DMS114 treated with DMSO at 0.1 percent for 48 hours (cell line): Measurements from ENCODE around the gene PPP1R14C.

Experiments used
- DNase-seq: peaks from one replicate; lab custom pipeline; 2025; ENCODE audit not compliant: unreplicated experiment; lab: John Stamatoyannopoulos, UW

The PPP1R14C gene, protein sequence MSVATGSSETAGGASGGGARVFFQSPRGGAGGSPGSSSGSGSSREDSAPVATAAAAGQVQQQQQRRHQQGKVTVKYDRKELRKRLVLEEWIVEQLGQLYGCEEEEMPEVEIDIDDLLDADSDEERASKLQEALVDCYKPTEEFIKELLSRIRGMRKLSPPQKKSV

GRCh38 chr6:150142670-150143515, at the start of gene PPP1R14C:
TSS of gene PPP1R14C (plus strand) at chr6:150143044. CDS start at chr6:150143193, 149 bp downstream.
- DNase-seq: no peak

DNA sequence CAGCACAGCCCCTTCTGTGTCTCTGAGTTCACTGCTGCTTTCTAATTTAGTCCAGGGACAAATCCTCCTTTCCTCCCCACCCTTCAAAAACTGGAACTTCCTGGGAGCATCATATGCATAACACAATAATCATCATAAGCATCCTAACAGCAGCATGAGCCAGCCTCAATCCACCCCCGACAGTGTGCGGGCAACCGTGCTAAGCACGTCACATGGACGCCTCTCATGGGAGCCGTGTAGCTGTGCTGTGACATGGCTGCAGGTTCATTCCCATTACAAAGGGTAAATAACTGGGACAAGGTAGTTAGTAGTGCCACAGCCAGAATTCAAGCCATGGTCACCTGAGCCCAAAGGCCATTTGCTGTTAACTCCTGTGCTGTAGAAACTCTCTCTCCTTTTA, 49.4 kb upstream of the PPP1R14C start:
- DNase-seq: no peak

GRCh38 chr6:150098155-150098554, 44.7 kb upstream of the PPP1R14C start:
- DNase-seq: no peak

GRCh38 chr6:150099546-150099945, 43.3 kb upstream of the PPP1R14C start:
- DNase-seq: no peak

- DNase-seq: no peak
Measured at GRCh38 chr6:150099953-150100352, 42.9 kb upstream of the PPP1R14C start.

DNA sequence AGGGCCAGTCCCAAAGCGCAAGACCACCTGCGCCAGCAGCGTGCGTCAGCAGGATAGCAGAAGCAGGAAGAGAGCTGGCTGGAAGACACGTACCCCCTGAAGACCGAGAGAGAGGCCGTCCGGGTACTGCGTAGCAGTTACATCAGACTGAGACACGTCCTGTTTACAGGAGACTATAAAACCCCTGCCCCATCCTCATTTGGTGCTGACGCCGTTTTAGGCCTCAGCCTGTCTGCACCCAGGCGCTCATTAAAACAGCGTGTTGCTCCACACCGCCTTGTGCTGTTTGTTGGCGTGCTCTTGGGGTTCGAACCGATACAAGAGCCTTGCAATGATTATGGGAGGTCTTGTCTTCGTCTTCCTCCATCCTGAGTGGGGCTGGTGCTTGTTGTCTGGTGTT, 42.1 kb upstream of the PPP1R14C start:
- no peak for DNase-seq

DNA sequence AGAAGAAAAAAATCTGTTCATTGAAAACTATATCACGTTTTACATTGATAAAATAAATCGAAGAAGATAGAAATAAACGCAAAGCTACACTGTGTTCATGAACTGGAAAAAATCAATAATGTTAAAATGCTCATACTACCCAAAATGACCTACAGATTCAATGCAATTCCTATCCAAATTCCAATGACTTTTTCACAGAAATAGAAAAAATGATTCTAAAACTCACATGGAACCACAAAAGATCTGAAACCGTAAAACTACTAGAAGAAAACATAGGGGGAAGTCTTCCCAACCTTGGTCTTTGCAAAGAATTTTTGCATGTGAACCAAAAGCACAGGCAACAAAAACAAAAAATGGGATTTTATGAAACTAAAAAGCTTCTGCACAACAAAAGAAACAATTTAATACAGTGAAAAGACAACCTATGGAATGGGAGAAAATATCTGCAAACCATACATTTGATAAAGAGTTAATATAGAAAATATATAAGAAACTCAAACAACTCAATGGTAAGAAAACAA, 40.0 kb upstream of the PPP1R14C start:
- no peak for DNase-seq

- DNase-seq: no peak
Measured at GRCh38 chr6:150112233-150112632, 30.6 kb upstream of the PPP1R14C start.

DNA sequence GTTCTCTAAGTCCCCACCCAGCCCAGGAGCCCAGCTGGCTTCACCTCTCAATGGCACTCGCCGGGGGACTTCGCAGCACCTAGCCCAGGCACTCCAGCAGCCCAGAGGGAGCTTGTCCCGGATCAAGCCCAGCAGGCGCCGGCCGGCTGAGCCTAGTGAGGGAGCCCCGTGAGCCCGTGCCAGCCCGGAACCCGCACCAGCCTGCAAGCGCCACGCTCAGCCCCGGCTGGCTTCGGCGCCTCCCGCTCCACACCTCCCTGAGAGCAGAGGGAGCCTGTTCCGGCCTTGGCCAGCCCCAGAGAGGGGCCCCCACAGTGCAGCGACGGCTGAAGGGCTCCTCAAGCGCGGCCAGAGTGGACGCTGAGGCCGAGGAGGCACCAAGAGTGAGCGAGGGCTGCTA, 27.1 kb upstream of the PPP1R14C start:
- no peak for DNase-seq

- DNase-seq: no peak
Measured at GRCh38 chr6:150116200-150116800, 26.5 kb upstream of the PPP1R14C start.

DNA sequence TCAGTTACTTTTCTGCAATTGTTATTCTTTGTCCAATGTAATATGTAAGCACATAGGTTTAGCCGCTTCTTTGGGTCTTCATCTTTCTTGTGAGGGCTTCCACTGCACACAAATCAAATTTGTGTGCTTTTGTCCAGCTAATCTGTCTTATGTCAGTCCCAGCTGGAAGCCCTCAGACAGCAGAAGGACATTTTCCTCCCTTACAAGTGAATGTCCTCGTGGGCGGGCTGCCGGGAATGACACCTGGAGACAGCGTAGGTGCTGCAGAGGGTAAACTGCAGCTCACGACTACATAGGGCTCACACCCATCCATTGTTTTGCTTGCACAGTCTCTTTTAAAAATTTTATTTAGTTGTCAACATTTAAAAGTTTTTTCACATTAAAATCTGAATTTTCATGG, 24.6 kb upstream of the PPP1R14C start:
- DNase-seq: no peak

- DNase-seq: no peak
Measured at GRCh38 chr6:150118627-150119026, 24.2 kb upstream of the PPP1R14C start.

GRCh38 chr6:150119173-150119572, 23.7 kb upstream of the PPP1R14C start:
- no peak for DNase-seq

DNA sequence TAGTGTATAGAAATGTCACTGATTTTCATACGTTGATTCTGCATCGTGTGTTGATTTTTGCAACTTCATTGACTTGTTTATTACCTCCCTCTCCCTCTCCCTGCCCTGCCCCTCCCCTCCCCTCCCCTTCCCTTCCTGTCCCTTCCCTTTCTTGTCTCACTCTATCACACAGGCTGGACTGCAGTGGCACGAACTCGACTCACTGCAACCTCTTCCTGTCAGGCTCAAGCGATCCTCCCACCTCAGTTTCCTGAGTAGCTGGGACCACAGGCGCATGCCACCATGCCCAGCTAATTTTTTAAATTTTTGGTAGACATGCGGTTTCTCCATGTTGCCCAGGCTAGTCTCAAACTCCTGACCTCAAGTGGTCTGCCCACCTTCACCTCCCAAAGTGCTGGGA, 19.2 kb upstream of the PPP1R14C start:
- no peak for DNase-seq

- no peak for DNase-seq
Measured at GRCh38 chr6:150124235-150124634, 18.6 kb upstream of the PPP1R14C start.

DNA sequence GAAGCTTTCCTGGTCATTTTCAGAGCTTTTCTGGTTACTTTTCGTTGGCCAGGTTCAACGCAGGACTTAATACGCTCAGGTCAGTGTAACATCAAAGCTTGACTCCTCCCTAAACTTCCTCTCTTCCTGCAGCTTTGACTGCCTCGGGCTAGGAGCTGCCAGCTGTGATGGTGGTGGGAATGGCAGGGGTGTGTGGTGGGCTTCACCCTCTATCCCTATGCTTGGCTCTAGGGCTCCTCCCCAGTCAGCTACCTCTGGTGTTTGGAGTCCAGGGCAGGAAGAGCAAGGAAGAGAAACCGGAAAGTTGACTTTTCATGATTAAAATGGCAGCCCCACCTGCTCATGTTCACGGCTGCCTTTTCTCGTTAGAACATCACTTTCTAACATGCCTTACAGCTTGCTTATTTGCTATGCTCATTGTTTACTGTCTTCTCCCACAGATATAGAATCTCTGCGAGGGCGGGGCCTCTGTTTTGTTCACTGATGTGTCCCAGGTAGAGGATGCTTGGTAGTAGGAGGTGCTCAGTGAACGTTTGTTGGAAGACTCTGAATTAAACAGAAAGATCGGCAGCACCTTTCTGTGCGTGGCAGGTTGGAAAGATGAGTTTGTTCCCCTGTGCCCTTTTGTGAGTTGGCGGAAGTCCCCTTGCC, 16.1 kb upstream of the PPP1R14C start:
- no peak for DNase-seq

- DNase-seq: no peak
Measured at GRCh38 chr6:150128425-150128824, 14.4 kb upstream of the PPP1R14C start.

- no peak for DNase-seq
Measured at GRCh38 chr6:150129616-150130505, 13.0 kb upstream of the PPP1R14C start.

- no peak for DNase-seq
Measured at GRCh38 chr6:150133686-150134085, 9.2 kb upstream of the PPP1R14C start.

GRCh38 chr6:150134280-150134920, 8.4 kb upstream of the PPP1R14C start:
- DNase-seq: no peak
